K562 (cell line): ENCODE measurements around the gene AVPI1. TPM values are rescaled to one million over a fixed set of nuclear protein-coding genes. Genes with fewer than 3 reads are reported as not detected.

Experiments used
- ARID1B ChIP-seq: fragments of 450-650 bp; IDR thresholded peaks from 2 replicates; pipeline ENCODE4 v1.6.1; 2016; ENCODE audit warnings: antibody characterized with exemption, mild to moderate bottlenecking, inconsistent platforms
- ATF3 ChIP-seq, 2 experiments: fragments of 450-650 bp in 1 of 2; sonication (generic) in 1 of 2; formaldehyde crosslinking in 1 of 2; IDR thresholded peaks in 1 of 2; conservative IDR thresholded peaks in 1 of 2; 2 replicates each; pipeline versions ENCODE4 v1.6.1 to v1.8.1; 2016 to 2023; ENCODE audit warnings: mild to moderate bottlenecking in 2 of 2, moderate library complexity in 2 of 2, inconsistent platforms in 1 of 2, missing genetic modification reagents in 1 of 2
- CSDE1 ChIP-seq, 2 experiments: fragments of 450-650 bp; IDR thresholded peaks; 2 replicates each; pipeline ENCODE4 v1.6.1; 2016; ENCODE audit warnings: mild to moderate bottlenecking in 1 of 2
- DLX4 ChIP-seq: fragments of 250-450 bp; sonication (Bioruptor Pico); IDR thresholded peaks from 2 replicates; pipeline ENCODE4 v1.6.1; 2021; ENCODE audit warnings: mild to moderate bottlenecking
- ELF1 ChIP-seq: fragments of 200-800 bp; sonication (Bioruptor generic); IDR thresholded peaks from 2 replicates; pipeline ENCODE4 v1.6.1; 2016; ENCODE audit warnings: missing genetic modification characterization, missing compliant biosample characterization
- HES1 ChIP-seq: fragments of 450-650 bp; IDR thresholded peaks from 2 replicates; pipeline ENCODE4 v1.6.1; 2016; ENCODE audit warnings: low read depth, mild to moderate bottlenecking, moderate library complexity
- HMGXB4 ChIP-seq: sonication (generic); formaldehyde crosslinking; IDR thresholded peaks from 2 replicates; pipeline ENCODE4 v1.8.1; 2023; ENCODE audit warnings: mild to moderate bottlenecking, missing genetic modification reagents
- IRF1 ChIP-seq: sonication (generic); formaldehyde crosslinking; IDR thresholded peaks from 2 replicates; pipeline ENCODE4 v1.8.0; 2022; ENCODE audit warnings: missing genetic modification reagents, mild to moderate bottlenecking, borderline replicate concordance
- NR1H2 ChIP-seq: sonication (generic); formaldehyde crosslinking; IDR thresholded peaks from 2 replicates; pipeline ENCODE4 v1.4.0; 2020; ENCODE audit warnings: mild to moderate bottlenecking, missing genetic modification reagents
- PKNOX1 ChIP-seq: fragments of 450-650 bp; IDR thresholded peaks from 2 replicates; pipeline ENCODE4 v1.6.1; 2016
- SP1 ChIP-seq: sonication (generic); formaldehyde crosslinking; IDR thresholded peaks from 2 replicates; pipeline ENCODE4 v1.8.1; 2022; ENCODE audit warnings: mild to moderate bottlenecking, missing genetic modification reagents
- XRCC5 ChIP-seq: fragments of 200-400 bp; formaldehyde crosslinking; IDR thresholded peaks from 2 replicates; pipeline ENCODE4 v1.6.1; 2017; ENCODE audit warnings: low read depth, mild to moderate bottlenecking, low read length
- ZNF232 ChIP-seq: sonication (generic); formaldehyde crosslinking; IDR thresholded peaks from 2 replicates; pipeline ENCODE4 v1.8.0; 2022; ENCODE audit warnings: mild to moderate bottlenecking, missing genetic modification reagents
- polyA plus RNA-seq, 8 experiments: library from polyadenylated mRNA; depleted of rRNA in 4 of 8; stranded (reverse) in 5 of 8; unstranded in 3 of 8; fragments of >200 nt; fragmentation: Nextera tagmentation in 2 of 8; fragmentation: Illumina TruSeq in 1 of 8; extraction: Ambion mirVana in 2 of 8; extraction: Trizol in 1 of 8; gene quantifications; 2 replicates each; pipeline versions ENCODE4 v1.2.1 to v1.2.3, GENCODE V29; 2011 to 2014; ENCODE audit warnings: inconsistent platforms in 1 of 8, missing spikeins in 1 of 8
- total RNA-seq, 7 experiments: library from RNA; depleted of rRNA in 6 of 7; stranded (reverse); fragments of >200 nt in 6 of 7; fragmentation: Illumina TruSeq in 2 of 7; extraction: Trizol in 2 of 7; gene quantifications; 2 replicates each; pipeline versions ENCODE4 v1.2.1 to v1.2.3, GENCODE V29; 2011 to 2021; ENCODE audit warnings: low replicate concordance in 1 of 7
- TF ChIP-seq, protein P1 (sequence below): fragments of 250-450 bp; sonication (Bioruptor Pico); IDR thresholded peaks from 2 replicates; pipeline ENCODE4 v1.5.0; 2021
- TF ChIP-seq, protein P2 (sequence below): IDR thresholded peaks from 2 replicates; pipeline ENCODE4 v1.6.1; 2011; ENCODE audit not compliant: insufficient read length; ENCODE audit errors: extremely low read depth

AVPI1 gene
- total and polyA plus RNA-seq, 9 of the 15 experiments (the other 6 are each of a cell fraction or from before 2014, with no cell fraction given), result 0.90 to 10.4 (median 7.4) TPM

GRCh38 chr10:97648562-97649404, 38.3 kb downstream of the AVPI1 start (continued):
- TF ChIP-seq PKNOX1, result peak; percentile 77
- no peak for TF ChIP-seq IRF1 (CRISPR knock-in tag)
- no peak for TF ChIP-seq SP1 (CRISPR knock-in tag)
- no peak for TF ChIP-seq ZNF232 (CRISPR knock-in tag)
- TF ChIP-seq, protein P1, sequence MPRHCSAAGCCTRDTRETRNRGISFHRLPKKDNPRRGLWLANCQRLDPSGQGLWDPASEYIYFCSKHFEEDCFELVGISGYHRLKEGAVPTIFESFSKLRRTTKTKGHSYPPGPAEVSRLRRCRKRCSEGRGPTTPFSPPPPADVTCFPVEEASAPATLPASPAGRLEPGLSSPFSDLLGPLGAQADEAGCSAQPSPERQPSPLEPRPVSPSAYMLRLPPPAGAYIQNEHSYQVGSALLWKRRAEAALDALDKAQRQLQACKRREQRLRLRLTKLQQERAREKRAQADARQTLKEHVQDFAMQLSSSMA (CRISPR knock-in tag), result no peak
- TF ChIP-seq CSDE1 (IDR thresholded peaks at IDR 0.05), result no peak
- TF ChIP-seq ATF3 (IDR thresholded peaks at IDR 0.05), result peak; percentile 72
- TF ChIP-seq ATF3 (CRISPR knock-in tag; conservative IDR thresholded peaks at IDR 0.05), result no peak
- no peak for TF ChIP-seq NR1H2 (CRISPR knock-in tag)
- no peak for TF ChIP-seq HES1
- TF ChIP-seq ELF1 (tag), result no peak
- no peak for TF ChIP-seq XRCC5
- TF ChIP-seq DLX4 (CRISPR knock-in tag), result no peak
- TF ChIP-seq HMGXB4, result no peak
- TF ChIP-seq ARID1B, result peak; percentile 74
- TF ChIP-seq, protein P2, sequence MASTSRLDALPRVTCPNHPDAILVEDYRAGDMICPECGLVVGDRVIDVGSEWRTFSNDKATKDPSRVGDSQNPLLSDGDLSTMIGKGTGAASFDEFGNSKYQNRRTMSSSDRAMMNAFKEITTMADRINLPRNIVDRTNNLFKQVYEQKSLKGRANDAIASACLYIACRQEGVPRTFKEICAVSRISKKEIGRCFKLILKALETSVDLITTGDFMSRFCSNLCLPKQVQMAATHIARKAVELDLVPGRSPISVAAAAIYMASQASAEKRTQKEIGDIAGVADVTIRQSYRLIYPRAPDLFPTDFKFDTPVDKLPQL, result no peak
